Esophagus squamous epithelium (tissue), 5 donors: ENCODE data around the gene ATOSB. TPM values are rescaled to one million over a fixed set of nuclear protein-coding genes. Genes with fewer than 3 reads are reported as not detected.
A peak's percentile ranks its signal among the peaks of the same experiment; 100 is the strongest.

ENCODE experiments used
- DNase-seq: peaks from one replicate; lab custom pipeline; 2025; lab: John Stamatoyannopoulos, UW
- H3K27ac ChIP-seq, 4 donors: fragments of 200-600 bp; sonication (generic); one replicate each; pipeline ENCODE4 v1.5.1; 2016 to 2019; ENCODE audit warnings: mild to moderate bottlenecking in 1 of 4
- H3K27me3 ChIP-seq, 4 donors: fragments of 200-600 bp; sonication (generic); 1 replicate in 3 of 4; 2 replicates in 1 of 4; pipeline versions ENCODE4 v1.5.1 to v1.6.0; 2017 to 2021; ENCODE audit warnings: antibody characterized with exemption in 1 of 4
- H3K36me3 ChIP-seq, 3 donors: fragments of 200-600 bp; sonication (generic); one replicate each; pipeline ENCODE4 v1.5.1; 2016 to 2019
- H3K4me1 ChIP-seq, 3 donors: fragments of 200-600 bp; sonication (generic); one replicate each; pipeline ENCODE4 v1.5.1; 2017 to 2019
- H3K4me3 ChIP-seq, 4 donors: fragments of 200-600 bp; sonication (generic); 1 replicate in 3 of 4; 2 replicates in 1 of 4; pipeline ENCODE4 v1.5.1; 2016 to 2019; ENCODE audit warnings: mild to moderate bottlenecking in 2 of 4, moderate library complexity in 1 of 4
- H3K9me3 ChIP-seq, 3 donors: fragments of 200-600 bp; sonication (generic); one replicate each; pipeline ENCODE4 v1.5.1; 2016 to 2019
- POLR2A ChIP-seq, 4 donors: fragments of 450-650 bp; IDR thresholded peaks; one replicate each; pipeline ENCODE4 v1.6.1; 2017; ENCODE audit warnings: antibody characterized with exemption in 4 of 4, mild to moderate bottlenecking in 4 of 4, moderate library complexity in 3 of 4
- WGBS, 2 donors: methylation state at CpG; one replicate each; pipeline ENCODE4 v1.1.5; 2018; 5-methylcytosine and 5-hydroxymethylcytosine counted together
- intact Hi-C: fragments of 100-400 bp; cut with DNase I; formaldehyde crosslinking; loops from one replicate; pipeline ENCODE4 v1.15.0; 2022
- total RNA-seq, 4 donors: library from RNA; depleted of rRNA; stranded (reverse); fragments of >200 nt; gene quantifications; one replicate each; pipeline ENCODE4 v1.1.0, GENCODE V29; 2016
- TF ChIP-seq, protein P1 (sequence below), 6 experiments: fragments of 450-650 bp in 4 of 6; fragments of 200-600 bp in 2 of 6; sonication (generic) in 2 of 6; IDR thresholded peaks; one replicate each; pipeline ENCODE4 v1.5.1; 2016 to 2019; ENCODE audit warnings: antibody characterized with exemption in 6 of 6, mild to moderate bottlenecking in 4 of 6, moderate library complexity in 4 of 6
- donor health status: DM: yes; HTN: yes; CAD: no.

Gene ATOSB
- total RNA-seq, 4 donors from 2014 or later = 24.4 to 57.8 (median 32.7) TPM

DNA sequence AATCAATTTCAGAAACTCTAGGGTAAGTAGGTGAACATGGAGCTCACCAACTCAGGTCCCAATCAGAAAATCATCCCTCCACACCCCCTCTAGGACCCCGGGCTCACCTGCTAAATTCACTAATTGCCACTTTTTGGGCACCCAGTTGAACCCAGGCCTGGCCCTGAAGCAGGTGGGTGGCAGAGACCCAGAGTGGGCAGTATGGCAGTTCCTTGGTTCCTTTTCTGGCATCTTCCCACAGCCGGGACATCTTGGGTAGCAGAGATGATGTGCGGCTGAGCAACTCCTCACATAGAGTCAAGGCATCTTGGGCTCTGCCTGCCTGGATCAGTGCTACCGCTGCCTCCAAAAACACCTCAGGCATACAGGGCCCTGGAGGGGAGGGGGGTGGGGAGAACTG lies 40.3 kb downstream of the ATOSB start:
- TF ChIP-seq POLR2A (IDR thresholded peaks at IDR 0.05) = no peak
- TF ChIP-seq, protein P1, sequence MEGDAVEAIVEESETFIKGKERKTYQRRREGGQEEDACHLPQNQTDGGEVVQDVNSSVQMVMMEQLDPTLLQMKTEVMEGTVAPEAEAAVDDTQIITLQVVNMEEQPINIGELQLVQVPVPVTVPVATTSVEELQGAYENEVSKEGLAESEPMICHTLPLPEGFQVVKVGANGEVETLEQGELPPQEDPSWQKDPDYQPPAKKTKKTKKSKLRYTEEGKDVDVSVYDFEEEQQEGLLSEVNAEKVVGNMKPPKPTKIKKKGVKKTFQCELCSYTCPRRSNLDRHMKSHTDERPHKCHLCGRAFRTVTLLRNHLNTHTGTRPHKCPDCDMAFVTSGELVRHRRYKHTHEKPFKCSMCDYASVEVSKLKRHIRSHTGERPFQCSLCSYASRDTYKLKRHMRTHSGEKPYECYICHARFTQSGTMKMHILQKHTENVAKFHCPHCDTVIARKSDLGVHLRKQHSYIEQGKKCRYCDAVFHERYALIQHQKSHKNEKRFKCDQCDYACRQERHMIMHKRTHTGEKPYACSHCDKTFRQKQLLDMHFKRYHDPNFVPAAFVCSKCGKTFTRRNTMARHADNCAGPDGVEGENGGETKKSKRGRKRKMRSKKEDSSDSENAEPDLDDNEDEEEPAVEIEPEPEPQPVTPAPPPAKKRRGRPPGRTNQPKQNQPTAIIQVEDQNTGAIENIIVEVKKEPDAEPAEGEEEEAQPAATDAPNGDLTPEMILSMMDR (IDR thresholded peaks at IDR 0.05) = no peak
- Histone ChIP-seq H3K4me1 (peaks cover 21 to 38% (median 22%) of the 10 kb centered on the region in 3 donors), H3K27me3 (no peaks in the 10 kb centered on the region), H3K9me3 (no peaks in the 10 kb centered on the region), H3K36me3 (peaks cover 0 to 28% (median 0%) of the 10 kb centered on the region in 3 donors), H3K4me3 (no peak overlapping the region), H3K27ac (no peak overlapping the region)
- no peak for DNase-seq
- WGBS, 2 donors = 93 to 100% methylated on average over 1 to 4 of the region's 4 CpGs
- intact Hi-C loops = loop anchor here (10.0 kb wide), 1 partner anchor 81 kb away; no protein-coding TSS in a partner anchor

DNA sequence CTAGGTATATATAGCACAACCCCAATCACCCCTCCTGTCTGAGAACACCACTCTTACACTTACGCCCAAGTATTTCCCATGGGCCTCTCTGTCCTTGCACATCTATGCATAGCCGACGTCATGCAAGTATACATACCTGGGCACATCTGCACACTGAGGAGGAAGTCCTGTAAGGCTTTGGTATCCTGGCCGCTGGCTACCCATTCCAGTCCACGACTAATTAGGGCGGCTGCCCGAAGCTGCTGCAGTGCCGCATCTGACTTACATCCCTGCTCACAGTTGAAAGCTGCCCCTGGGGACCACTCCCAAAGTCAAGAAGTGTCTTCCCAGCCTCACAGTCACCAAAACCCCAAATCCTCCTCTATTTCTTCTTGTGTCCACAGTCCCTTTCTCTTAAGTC lies 40.9 kb downstream of the ATOSB start:
- Histone ChIP-seq H3K4me3 (no peak overlapping the region), H3K4me1 (peaks cover 27 to 41% (median 28%) of the 10 kb centered on the region in 3 donors), H3K9me3 (no peaks in the 10 kb centered on the region), H3K27me3 (no peaks in the 10 kb centered on the region), H3K36me3 (peaks cover 0 to 28% (median 0%) of the 10 kb centered on the region in 3 donors), H3K27ac (no peak overlapping the region)
- 97 to 98% methylated on average over 8 of the region's 8 CpGs for WGBS, 2 donors
- intact Hi-C loops = loop anchor here (10.0 kb wide), 1 partner anchor 80 kb away; no protein-coding TSS in a partner anchor
- TF ChIP-seq, protein P1 (IDR thresholded peaks at IDR 0.05) = no peak
- no peak for DNase-seq

DNA sequence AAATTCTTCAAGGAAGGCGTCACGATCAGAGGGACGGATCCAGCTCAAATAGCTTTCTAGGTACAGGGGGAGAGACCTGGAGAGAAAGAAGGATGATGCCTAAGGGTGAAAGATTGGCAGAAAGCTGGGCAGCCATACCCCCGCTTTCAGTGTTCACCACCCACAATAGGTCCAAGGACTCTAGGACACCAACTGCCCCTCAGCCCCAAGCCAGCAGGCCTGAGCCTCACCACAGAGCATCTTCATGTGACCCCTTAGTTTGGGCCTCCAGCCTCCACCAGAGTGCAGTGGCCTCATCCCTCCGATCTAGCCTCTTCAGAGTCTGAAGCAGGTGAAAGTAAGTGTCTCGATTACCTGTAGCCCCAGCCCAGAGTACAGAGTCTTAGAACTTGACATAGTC lies 41.5 kb downstream of the ATOSB start:
- H3K27ac ChIP-seq = no peak overlapping the region
- no peak for DNase-seq
- TF ChIP-seq, protein P1 (IDR thresholded peaks at IDR 0.05) = no peak
- TF ChIP-seq POLR2A (IDR thresholded peaks at IDR 0.05) = no peak
- no peaks in the 10 kb centered on the region for H3K9me3 ChIP-seq
- intact Hi-C loops = loop anchor here (10.0 kb wide), 1 partner anchor 79 kb away; no protein-coding TSS in a partner anchor
- peaks cover 27 to 43% (median 31%) of the 10 kb centered on the region in 3 donors for H3K4me1 ChIP-seq
- H3K36me3 ChIP-seq = peaks cover 0 to 28% (median 0%) of the 10 kb centered on the region in 3 donors
- H3K4me3 ChIP-seq = no peak overlapping the region
- WGBS, 2 donors = 93 to 98% methylated on average over 5 to 6 of the region's 6 CpGs
- H3K27me3 ChIP-seq = no peaks in the 10 kb centered on the region

DNA sequence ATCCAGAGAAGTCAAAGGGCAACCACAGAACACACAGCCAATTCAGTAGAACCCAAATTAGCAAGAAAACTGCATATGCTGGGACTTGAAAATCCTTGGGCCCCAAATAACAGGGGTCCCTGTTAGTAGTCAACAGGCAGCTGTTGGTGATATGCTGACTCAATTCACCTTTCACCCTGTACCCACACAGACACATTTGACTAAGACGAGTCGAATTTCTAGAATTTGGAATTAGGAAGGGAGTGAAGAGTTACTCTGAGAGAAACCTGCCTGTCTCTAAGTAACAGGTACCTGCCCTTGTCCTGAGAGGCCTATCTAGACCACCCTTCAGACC lies 42.4 kb downstream of the ATOSB start:
- peak overlapping the region in 1 of 4 donors; percentile 98 for H3K4me3 ChIP-seq
- 86 to 93% methylated on average over 2 of the region's 2 CpGs for WGBS, 2 donors
- H3K36me3 ChIP-seq = peaks cover 0 to 31% (median 0%) of the 10 kb centered on the region in 3 donors
- no peaks in the 10 kb centered on the region for H3K27me3 ChIP-seq
- DNase-seq = no peak
- intact Hi-C loops = loop anchor here (10.0 kb wide), 1 partner anchor 78 kb away; no protein-coding TSS in a partner anchor
- peaks cover 18 to 43% (median 31%) of the 10 kb centered on the region in 3 donors for H3K4me1 ChIP-seq
- H3K27ac ChIP-seq = peak overlapping the region; percentile 99 to 100 (median 100)
- no peaks in the 10 kb centered on the region for H3K9me3 ChIP-seq
- TF ChIP-seq POLR2A (IDR thresholded peaks at IDR 0.05) = no peak
- TF ChIP-seq, protein P1 (IDR thresholded peaks at IDR 0.05) = no peak

DNA sequence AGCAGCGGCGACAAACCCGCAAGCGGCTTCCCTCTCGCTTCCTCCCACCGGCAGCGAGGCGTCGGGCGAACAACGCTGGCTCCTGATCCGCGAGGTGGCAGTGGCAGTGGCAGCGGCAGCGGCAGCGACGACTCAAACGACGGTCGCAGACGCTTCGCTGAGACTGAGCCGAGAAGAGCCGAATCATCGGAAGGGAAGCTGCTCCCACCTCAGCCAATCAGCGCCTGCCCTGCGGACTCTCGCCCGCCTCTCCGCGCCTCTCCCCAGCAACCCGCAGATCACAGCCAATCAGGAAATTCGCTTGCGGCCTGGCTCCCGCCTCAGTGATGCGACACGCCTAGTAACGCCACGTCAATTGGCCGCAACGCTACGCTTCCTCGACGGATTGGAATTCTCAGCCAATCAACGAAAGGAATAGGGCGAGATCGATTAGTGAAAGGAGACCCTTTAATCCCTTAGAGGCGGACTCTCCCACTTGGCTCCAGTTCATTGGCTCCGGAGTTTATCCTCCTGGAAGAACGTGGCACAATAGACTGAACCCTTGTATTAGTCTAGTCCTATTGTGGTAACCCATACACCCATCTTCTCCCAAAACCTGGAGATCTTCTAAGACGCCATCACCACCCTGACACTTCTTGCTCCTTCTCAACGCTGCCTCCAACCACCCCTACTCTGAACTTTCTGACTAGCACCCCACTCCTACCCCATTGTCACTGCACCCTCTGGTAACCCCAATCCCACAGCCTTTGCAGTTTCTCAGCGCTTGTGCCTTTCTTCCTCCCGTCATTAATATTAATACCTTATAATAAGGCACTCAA lies 43.0 kb downstream of the ATOSB start, which contains the start of gene VCP:
TSS of gene VCP (minus strand) at position 165 of the 818 bp plus-strand sequence. CDS start 272 bp downstream, outside the sequence.
- peaks cover 4 to 37% (median 5%) of the 10 kb centered on the region in 3 donors for H3K36me3 ChIP-seq
- intact Hi-C loops = loop anchor here (10.0 kb wide), 1 partner anchor 78 kb away; no protein-coding TSS in a partner anchor
- 10 to 34% methylated on average over 8 to 19 of the region's 54 CpGs for WGBS, 2 donors
- H3K27me3 ChIP-seq = no peaks in the 10 kb centered on the region
- peak within 1 kb of the TSS; percentile 99 to 100 (median 100) for H3K27ac ChIP-seq
- H3K4me3 ChIP-seq = peak within 1 kb of the TSS; percentile 83 to 98 (median 94)
- no peaks in the 10 kb centered on the region for H3K9me3 ChIP-seq
- H3K4me1 ChIP-seq = peaks cover 15 to 44% (median 36%) of the 10 kb centered on the region in 3 donors
- peak in 3 of 4 donors; percentile 69 to 95 (median 90) for TF ChIP-seq POLR2A (IDR thresholded peaks at IDR 0.05)
- TF ChIP-seq, protein P1 (IDR thresholded peaks at IDR 0.05) = no peak
- peak; percentile 92 for DNase-seq
